Fibroblast of lung (primary cell): ENCODE results near the gene SLC2A1.

ENCODE experiments used
- CTCF ChIP-seq, 2 donors: IDR thresholded peaks in 1 of 2; conservative IDR thresholded peaks in 1 of 2; 1 replicate in 1 of 2; 2 replicates in 1 of 2; pipeline ENCODE4 v1.5.1; 2011 to 2012; ENCODE audit warnings: low read length in 2 of 2, control low read depth in 1 of 2, inconsistent platforms in 1 of 2, low read depth in 1 of 2, mild to moderate bottlenecking in 1 of 2
- EZH2 ChIP-seq: IDR thresholded peaks from 2 replicates; pipeline ENCODE4 v1.5.1; 2012; ENCODE audit warnings: low read length, control low read depth, mild to moderate bottlenecking; ENCODE audit errors: missing control alignments

- TF ChIP-seq CTCF (conservative IDR thresholded peaks at IDR 0.05 in 1 of 2, IDR thresholded peaks at IDR 0.05 in 1 of 2; ENCODE audit: low read depth in 1 of 2, low read length in 2 of 2) (no peak), EZH2 (no peak)
Observed at GRCh38 chr1:42877380-42877779, 81.3 kb downstream of the SLC2A1 start.
